Nephron progenitor cell (in vitro differentiated cells): ENCODE results near the gene CSF3R.
A peak's percentile ranks its signal among the peaks of the same experiment; 100 is the strongest.
"Not testable (repeated sequence)": the region's sequence is repeated elsewhere in the genome, so short reads cannot be mapped to it uniquely, and the experiment has no call there.

Experiments used
- DNase-seq: peaks from one replicate; pipeline ENCODE4 v3.0.0; 2021
- H3K27ac Mint-ChIP-seq: 2 replicates; pipeline ENCODE4 v1.8.0; 2021; ENCODE audit warnings: mild to moderate bottlenecking, moderate library complexity, mixed read lengths
- H3K27me3 Mint-ChIP-seq: 2 replicates; pipeline ENCODE4 v1.8.0; 2021; ENCODE audit warnings: mild to moderate bottlenecking, low read depth, mixed read lengths; ENCODE audit not compliant: poor library complexity
- H3K36me3 Mint-ChIP-seq: 2 replicates; pipeline ENCODE4 v1.8.0; 2021; ENCODE audit warnings: low read depth, mixed read lengths
- H3K4me1 Mint-ChIP-seq: 2 replicates; pipeline ENCODE4 v1.8.0; 2021; ENCODE audit warnings: mixed read lengths
- H3K4me3 Mint-ChIP-seq: 2 replicates; pipeline ENCODE4 v1.8.0; 2021; ENCODE audit warnings: mild to moderate bottlenecking, moderate library complexity, mixed read lengths
- H3K9me3 Mint-ChIP-seq: 2 replicates; pipeline ENCODE4 v1.8.0; 2021; ENCODE audit warnings: mild to moderate bottlenecking, moderate library complexity, mixed read lengths
- TF ChIP-seq, protein P1 (sequence below): fragments of 200-600 bp; sonication (generic); IDR thresholded peaks from 2 replicates; pipeline ENCODE4 v1.5.0; 2021; ENCODE audit warnings: antibody characterized with exemption

Gene CSF3R

DNA sequence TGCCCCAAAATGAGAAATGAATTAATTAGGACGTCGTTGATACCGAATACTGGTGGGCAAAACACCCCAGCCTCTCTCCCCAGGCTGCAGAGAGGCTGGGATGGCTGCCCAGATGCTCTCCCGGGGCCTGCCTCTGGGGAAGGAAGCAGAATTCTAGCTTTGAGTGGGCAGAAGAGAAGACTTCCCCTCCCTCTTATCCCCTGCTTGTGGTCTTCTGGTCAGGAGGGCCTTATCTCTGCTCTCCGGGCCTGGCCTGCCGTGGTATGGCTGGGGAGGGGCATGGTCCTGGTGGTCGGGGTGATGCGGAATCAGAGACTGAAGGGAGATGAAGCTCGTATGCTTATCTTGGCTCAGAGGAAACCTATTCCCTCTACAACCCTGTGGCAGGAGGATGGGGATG, 9.8 kb upstream of the CSF3R start:
- Mint-ChIP-seq H3K4me3 (no peak overlapping the region), H3K27ac (no peak overlapping the region), H3K4me1 (peaks cover 38% of the 10 kb centered on the region), H3K36me3 (no peaks in the 10 kb centered on the region), H3K9me3 (no peaks in the 10 kb centered on the region), H3K27me3 (peaks cover 9% of the 10 kb centered on the region)
- DNase-seq, result no peak
- TF ChIP-seq, protein P1, sequence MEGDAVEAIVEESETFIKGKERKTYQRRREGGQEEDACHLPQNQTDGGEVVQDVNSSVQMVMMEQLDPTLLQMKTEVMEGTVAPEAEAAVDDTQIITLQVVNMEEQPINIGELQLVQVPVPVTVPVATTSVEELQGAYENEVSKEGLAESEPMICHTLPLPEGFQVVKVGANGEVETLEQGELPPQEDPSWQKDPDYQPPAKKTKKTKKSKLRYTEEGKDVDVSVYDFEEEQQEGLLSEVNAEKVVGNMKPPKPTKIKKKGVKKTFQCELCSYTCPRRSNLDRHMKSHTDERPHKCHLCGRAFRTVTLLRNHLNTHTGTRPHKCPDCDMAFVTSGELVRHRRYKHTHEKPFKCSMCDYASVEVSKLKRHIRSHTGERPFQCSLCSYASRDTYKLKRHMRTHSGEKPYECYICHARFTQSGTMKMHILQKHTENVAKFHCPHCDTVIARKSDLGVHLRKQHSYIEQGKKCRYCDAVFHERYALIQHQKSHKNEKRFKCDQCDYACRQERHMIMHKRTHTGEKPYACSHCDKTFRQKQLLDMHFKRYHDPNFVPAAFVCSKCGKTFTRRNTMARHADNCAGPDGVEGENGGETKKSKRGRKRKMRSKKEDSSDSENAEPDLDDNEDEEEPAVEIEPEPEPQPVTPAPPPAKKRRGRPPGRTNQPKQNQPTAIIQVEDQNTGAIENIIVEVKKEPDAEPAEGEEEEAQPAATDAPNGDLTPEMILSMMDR, result no peak

GRCh38 chr1:36489258-36490051, 6.7 kb upstream of the CSF3R start:
- not testable (repeated sequence) for H3K9me3 Mint-ChIP-seq, H3K27ac Mint-ChIP-seq, H3K4me3 Mint-ChIP-seq, DNase-seq, H3K36me3 Mint-ChIP-seq, H3K27me3 Mint-ChIP-seq
- peaks cover 61% of the 10 kb centered on the region for H3K4me1 Mint-ChIP-seq

DNA sequence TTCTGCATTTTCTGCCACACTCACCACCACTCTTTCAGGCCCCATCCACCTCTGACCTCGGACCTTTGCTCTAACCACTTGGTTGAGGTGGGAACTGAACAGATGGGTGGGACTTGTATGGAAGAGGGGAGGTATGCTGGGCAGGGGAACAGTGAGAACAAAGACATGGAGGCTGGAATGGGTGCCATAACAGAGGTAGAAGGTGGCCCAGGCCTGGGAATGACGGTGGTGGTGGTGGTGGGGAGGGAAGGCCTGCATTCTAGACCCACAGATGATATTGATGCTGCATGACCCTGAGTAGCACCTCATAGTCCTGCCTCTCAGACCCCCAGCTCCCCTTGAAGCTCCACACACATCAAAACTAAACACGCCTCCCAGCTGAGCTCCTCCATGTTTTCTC, 5.2 kb upstream of the CSF3R start:
- no peaks in the 10 kb centered on the region for H3K36me3 Mint-ChIP-seq
- H3K27me3 Mint-ChIP-seq, result peaks cover 3% of the 10 kb centered on the region
- no peak overlapping the region for H3K4me3 Mint-ChIP-seq
- H3K9me3 Mint-ChIP-seq, result peaks cover 4% of the 10 kb centered on the region
- H3K27ac Mint-ChIP-seq, result no peak overlapping the region
- H3K4me1 Mint-ChIP-seq, result peaks cover 74% of the 10 kb centered on the region
- no peak for DNase-seq
- TF ChIP-seq, protein P1, result no peak

DNA sequence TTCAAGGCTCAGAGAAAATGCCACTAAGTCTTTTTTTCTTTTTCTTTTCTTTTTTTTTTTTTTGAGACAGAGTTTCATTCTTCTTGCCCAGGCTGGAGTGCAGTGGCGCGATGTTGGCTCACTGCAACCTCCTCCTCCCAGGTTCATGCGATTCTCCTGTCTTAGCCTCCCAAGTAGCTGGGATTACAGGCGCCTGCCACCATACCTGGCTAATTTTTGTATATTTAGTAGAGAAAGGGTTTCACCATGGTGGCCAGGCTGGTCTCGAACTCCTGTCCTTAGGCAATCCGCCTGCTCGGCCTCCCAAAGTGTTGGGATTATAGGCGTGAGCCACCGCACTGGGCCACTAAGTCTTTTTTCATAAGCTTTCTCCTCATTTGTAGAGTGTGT, 4.6 kb upstream of the CSF3R start:
- Mint-ChIP-seq H3K4me1 (peaks cover 80% of the 10 kb centered on the region), H3K27ac (peak overlapping the region; percentile 73)
- not testable (repeated sequence) for DNase-seq, H3K9me3 Mint-ChIP-seq, H3K4me3 Mint-ChIP-seq, H3K36me3 Mint-ChIP-seq, H3K27me3 Mint-ChIP-seq

- Mint-ChIP-seq H3K4me1 (peaks cover 86% of the 10 kb centered on the region), H3K9me3 (peaks cover 4% of the 10 kb centered on the region), H3K27me3 (peaks cover 3% of the 10 kb centered on the region), H3K36me3 (no peaks in the 10 kb centered on the region), H3K27ac (peak overlapping the region; percentile 73), H3K4me3 (no peak overlapping the region)
- TF ChIP-seq, protein P1, result no peak
- no peak for DNase-seq
Measured at GRCh38 chr1:36486439-36487335, 4.0 kb upstream of the CSF3R start.

DNA sequence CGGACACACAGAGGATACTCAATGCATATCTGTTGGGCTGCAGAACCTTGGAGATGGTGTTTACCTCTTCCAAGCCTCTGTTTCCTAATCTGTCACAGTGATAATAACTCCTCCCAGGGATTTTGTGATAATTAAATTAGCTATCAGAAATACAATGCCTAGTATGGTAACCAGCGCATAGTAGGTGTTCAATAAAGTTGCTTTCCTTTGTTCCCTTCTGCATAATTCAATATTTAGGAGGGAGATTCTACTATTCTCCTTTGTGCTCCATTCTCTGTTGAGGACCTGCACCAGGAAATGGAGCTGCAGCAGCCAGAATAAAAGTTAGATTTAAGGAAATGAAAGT, 3.4 kb upstream of the CSF3R start:
- Mint-ChIP-seq H3K9me3 (peaks cover 4% of the 10 kb centered on the region), H3K27me3 (peaks cover 3% of the 10 kb centered on the region), H3K36me3 (no peaks in the 10 kb centered on the region), H3K4me1 (peaks cover 89% of the 10 kb centered on the region), H3K4me3 (no peak overlapping the region), H3K27ac (no peak overlapping the region)
- TF ChIP-seq, protein P1, result no peak
- DNase-seq, result no peak
